Measurements from ENCODE around the gene NSF.
"Not testable (repeated sequence)": the region's sequence is repeated elsewhere in the genome, so short reads cannot be mapped to it uniquely, and the experiment has no call there.

Gene NSF

GRCh38 chr17:46623790-46624189 is 33.3 kb downstream of the NSF start:
- H3K36me3 ChIP-seq (ENCODE audit: control insufficient read depth in 2 of 2, insufficient read depth in 1 of 2, low read length in 2 of 2); H3K27ac ChIP-seq (ENCODE audit: extremely low read depth, low read depth, low read length); CTCF ChIA-PET; H3K4me1 ChIP-seq (ENCODE audit: control insufficient read depth, insufficient read depth, low read length); H3K9me3 ChIP-seq (ENCODE audit: control insufficient read depth, insufficient read depth, low read depth, low read length); POLR2A ChIA-PET; H3K4me3 ChIP-seq (ENCODE audit: low read depth, low read length): not testable (repeated sequence)

- H3K4me1 ChIP-seq (ENCODE audit: control insufficient read depth, insufficient read depth, low read length); CTCF ChIA-PET; POLR2A ChIA-PET; H3K27ac ChIP-seq (ENCODE audit: extremely low read depth, low read depth, low read length); H3K4me3 ChIP-seq (ENCODE audit: low read depth, low read length); H3K9me3 ChIP-seq (ENCODE audit: control insufficient read depth, insufficient read depth, low read depth, low read length); H3K36me3 ChIP-seq (ENCODE audit: control insufficient read depth in 2 of 2, insufficient read depth in 1 of 2, low read length in 2 of 2): not testable (repeated sequence)
These were observed 34.3 kb downstream of the NSF start for GRCh38 chr17:46624726-46625125.

GRCh38 chr17:46627452-46627851 is 37.0 kb downstream of the NSF start:
- POLR2A ChIA-PET; H3K4me1 ChIP-seq (ENCODE audit: control insufficient read depth, insufficient read depth, low read length); H3K27ac ChIP-seq (ENCODE audit: extremely low read depth, low read depth, low read length); H3K36me3 ChIP-seq (ENCODE audit: control insufficient read depth in 2 of 2, insufficient read depth in 1 of 2, low read length in 2 of 2); CTCF ChIA-PET; H3K9me3 ChIP-seq (ENCODE audit: control insufficient read depth, insufficient read depth, low read depth, low read length); H3K4me3 ChIP-seq (ENCODE audit: low read depth, low read length): not testable (repeated sequence)

- POLR2A ChIA-PET; H3K4me3 ChIP-seq (ENCODE audit: low read depth, low read length); H3K4me1 ChIP-seq (ENCODE audit: control insufficient read depth, insufficient read depth, low read length); H3K9me3 ChIP-seq (ENCODE audit: control insufficient read depth, insufficient read depth, low read depth, low read length); H3K36me3 ChIP-seq (ENCODE audit: control insufficient read depth in 2 of 2, insufficient read depth in 1 of 2, low read length in 2 of 2); CTCF ChIA-PET; H3K27ac ChIP-seq (ENCODE audit: extremely low read depth, low read depth, low read length): not testable (repeated sequence)
These were observed 38.4 kb downstream of the NSF start for GRCh38 chr17:46628753-46629436.

GRCh38 chr17:46632146-46632545 is 41.7 kb downstream of the NSF start:
- H3K4me3 ChIP-seq (ENCODE audit: low read depth, low read length); H3K9me3 ChIP-seq (ENCODE audit: control insufficient read depth, insufficient read depth, low read depth, low read length); H3K4me1 ChIP-seq (ENCODE audit: control insufficient read depth, insufficient read depth, low read length); H3K27ac ChIP-seq (ENCODE audit: extremely low read depth, low read depth, low read length); H3K36me3 ChIP-seq (ENCODE audit: control insufficient read depth in 2 of 2, insufficient read depth in 1 of 2, low read length in 2 of 2); POLR2A ChIA-PET; CTCF ChIA-PET: not testable (repeated sequence)

GRCh38 chr17:46634844-46635243 is 44.4 kb downstream of the NSF start:
- CTCF ChIA-PET; POLR2A ChIA-PET; H3K4me3 ChIP-seq (ENCODE audit: low read depth, low read length); H3K27ac ChIP-seq (ENCODE audit: extremely low read depth, low read depth, low read length); H3K36me3 ChIP-seq (ENCODE audit: control insufficient read depth in 2 of 2, insufficient read depth in 1 of 2, low read length in 2 of 2); H3K4me1 ChIP-seq (ENCODE audit: control insufficient read depth, insufficient read depth, low read length); H3K9me3 ChIP-seq (ENCODE audit: control insufficient read depth, insufficient read depth, low read depth, low read length): not testable (repeated sequence)

- H3K4me1 ChIP-seq (ENCODE audit: control insufficient read depth, insufficient read depth, low read length); H3K9me3 ChIP-seq (ENCODE audit: control insufficient read depth, insufficient read depth, low read depth, low read length); H3K27ac ChIP-seq (ENCODE audit: extremely low read depth, low read depth, low read length); POLR2A ChIA-PET; H3K36me3 ChIP-seq (ENCODE audit: control insufficient read depth in 2 of 2, insufficient read depth in 1 of 2, low read length in 2 of 2); H3K4me3 ChIP-seq (ENCODE audit: low read depth, low read length); CTCF ChIA-PET: not testable (repeated sequence)
These were observed 51.6 kb downstream of the NSF start for GRCh38 chr17:46641861-46642656.

- CTCF ChIA-PET; H3K27ac ChIP-seq (ENCODE audit: extremely low read depth, low read depth, low read length); POLR2A ChIA-PET; H3K36me3 ChIP-seq (ENCODE audit: control insufficient read depth in 2 of 2, insufficient read depth in 1 of 2, low read length in 2 of 2); H3K4me1 ChIP-seq (ENCODE audit: control insufficient read depth, insufficient read depth, low read length); H3K9me3 ChIP-seq (ENCODE audit: control insufficient read depth, insufficient read depth, low read depth, low read length); H3K4me3 ChIP-seq (ENCODE audit: low read depth, low read length): not testable (repeated sequence)
These were observed 56.8 kb downstream of the NSF start for GRCh38 chr17:46647251-46647650.

GRCh38 chr17:46647688-46648278 is 57.3 kb downstream of the NSF start:
- H3K4me3 ChIP-seq (ENCODE audit: low read depth, low read length); CTCF ChIA-PET; H3K36me3 ChIP-seq (ENCODE audit: control insufficient read depth in 2 of 2, insufficient read depth in 1 of 2, low read length in 2 of 2); H3K4me1 ChIP-seq (ENCODE audit: control insufficient read depth, insufficient read depth, low read length); H3K9me3 ChIP-seq (ENCODE audit: control insufficient read depth, insufficient read depth, low read depth, low read length); POLR2A ChIA-PET; H3K27ac ChIP-seq (ENCODE audit: extremely low read depth, low read depth, low read length): not testable (repeated sequence)

GRCh38 chr17:46649246-46649645 is 58.8 kb downstream of the NSF start:
- H3K27ac ChIP-seq (ENCODE audit: extremely low read depth, low read depth, low read length); H3K36me3 ChIP-seq (ENCODE audit: control insufficient read depth in 2 of 2, insufficient read depth in 1 of 2, low read length in 2 of 2); H3K9me3 ChIP-seq (ENCODE audit: control insufficient read depth, insufficient read depth, low read depth, low read length); H3K4me1 ChIP-seq (ENCODE audit: control insufficient read depth, insufficient read depth, low read length); POLR2A ChIA-PET; H3K4me3 ChIP-seq (ENCODE audit: low read depth, low read length); CTCF ChIA-PET: not testable (repeated sequence)

- H3K4me3 ChIP-seq (ENCODE audit: low read depth, low read length); CTCF ChIA-PET; H3K27ac ChIP-seq (ENCODE audit: extremely low read depth, low read depth, low read length); H3K4me1 ChIP-seq (ENCODE audit: control insufficient read depth, insufficient read depth, low read length); POLR2A ChIA-PET; H3K9me3 ChIP-seq (ENCODE audit: control insufficient read depth, insufficient read depth, low read depth, low read length); H3K36me3 ChIP-seq (ENCODE audit: control insufficient read depth in 2 of 2, insufficient read depth in 1 of 2, low read length in 2 of 2): not testable (repeated sequence)
These were observed 61.7 kb downstream of the NSF start for GRCh38 chr17:46652024-46652643.
